OCI-LY7 (cell line): ENCODE data around the gene ZNF490. TPM values are rescaled to one million over a fixed set of nuclear protein-coding genes. Genes with fewer than 3 reads are reported as not detected.

Experiments used
- BruUV-seq: library from RNA; stranded (reverse); fragments of 400-500 nt; replicated peaks from 2 replicates; lab custom pipeline; 2021; lab: Mats Ljungman, UMichigan
- CTCF ChIA-PET: fragments of 300-600 bp; sonication (Branson Sonifier 250); formaldehyde crosslinking; loops from one replicate; lab custom pipeline; 2022; ENCODE audit warnings: antibody characterized with exemption; ENCODE audit not compliant: unreplicated experiment; lab: Charles Lee
- POLR2A ChIA-PET: fragments of 300-600 bp; sonication (Branson Sonifier 250); formaldehyde crosslinking; loops from one replicate; lab custom pipeline; 2022; ENCODE audit warnings: antibody characterized with exemption; lab: Charles Lee
- DNase-seq: peaks from one replicate; pipeline ENCODE4 v3.0.0-alpha.2; 2015; ENCODE audit warnings: low spot score
- H2AFZ ChIP-seq: fragments of 200-600 bp; sonication (generic), shearing (Covaris generic); 2 replicates; pipeline ENCODE4 v1.6.1; 2014; ENCODE audit warnings: mild to moderate bottlenecking, antibody characterized with exemption, low read length, moderate library complexity
- H3K27ac ChIP-seq: fragments of 200-600 bp; sonication (generic); 2 replicates; pipeline ENCODE4 v1.5.1; 2014; ENCODE audit warnings: mixed run types, low read depth, mild to moderate bottlenecking, moderate library complexity, low read length, inconsistent platforms; ENCODE audit not compliant: poor library complexity, severe bottlenecking
- H3K36me3 ChIP-seq: fragments of 200-600 bp; sonication (generic); 2 replicates; pipeline ENCODE4 v1.6.1; 2014; ENCODE audit warnings: mild to moderate bottlenecking, antibody characterized with exemption, low read length, moderate library complexity, mixed read lengths; ENCODE audit not compliant: insufficient read depth
- H3K4me1 ChIP-seq: fragments of 200-600 bp; sonication (generic); 2 replicates; pipeline ENCODE4 v1.5.1; 2014; ENCODE audit warnings: mild to moderate bottlenecking, low read length; ENCODE audit not compliant: insufficient read depth, poor library complexity, severe bottlenecking
- H3K4me2 ChIP-seq: fragments of 200-600 bp; sonication (generic); 2 replicates; pipeline ENCODE4 v1.6.1; 2014; ENCODE audit warnings: mild to moderate bottlenecking, low read length
- H3K4me3 ChIP-seq: fragments of 200-600 bp; sonication (generic); 2 replicates; pipeline ENCODE4 v1.5.1; 2014; ENCODE audit warnings: mild to moderate bottlenecking, low read depth, low read length; ENCODE audit not compliant: poor library complexity, severe bottlenecking
- H3K79me2 ChIP-seq: fragments of 200-600 bp; sonication (generic); 2 replicates; pipeline ENCODE4 v1.6.1; 2016; ENCODE audit warnings: low read depth, mild to moderate bottlenecking, low read length, moderate library complexity, mixed read lengths; ENCODE audit not compliant: insufficient read depth
- H3K9me2 ChIP-seq: fragments of 200-600 bp; sonication (generic); 2 replicates; pipeline ENCODE4 v1.6.1; 2016; ENCODE audit warnings: mild to moderate bottlenecking, low read length, mixed read lengths; ENCODE audit not compliant: insufficient read depth
- H3K9me3 ChIP-seq: fragments of 200-600 bp; sonication (generic); 2 replicates; pipeline ENCODE4 v1.6.1; 2014; ENCODE audit warnings: mild to moderate bottlenecking, mixed run types, low read length, mixed read lengths
- H4K20me1 ChIP-seq: fragments of 200-600 bp; sonication (generic); 2 replicates; pipeline ENCODE4 v1.6.1; 2014; ENCODE audit warnings: mild to moderate bottlenecking, antibody characterized with exemption, low read length, moderate library complexity, mixed read lengths; ENCODE audit not compliant: insufficient read depth
- CTCF ChIP-seq: fragments of 200-600 bp; sonication (generic); conservative IDR thresholded peaks from 2 replicates; pipeline ENCODE4 v1.5.1; 2014; ENCODE audit warnings: mild to moderate bottlenecking, antibody characterized with exemption, low read length, moderate library complexity, mixed read lengths
- EZH2phosphoT487 ChIP-seq: fragments of 200-600 bp; sonication (generic); IDR thresholded peaks from 2 replicates; pipeline ENCODE4 v1.6.1; 2018; ENCODE audit warnings: low read depth, borderline replicate concordance, mild to moderate bottlenecking, mixed run types, antibody characterized with exemption, low read length, moderate library complexity, mixed read lengths
- intact Hi-C: fragments of 100-400 bp; cut with micrococcal nuclease; formaldehyde crosslinking; loops from one replicate; pipeline ENCODE4 v1.10.0; 2022; ENCODE audit not compliant: unreplicated experiment
- total RNA-seq, 2 experiments: library from RNA; depleted of rRNA in 1 of 2; stranded (reverse); fragments of >200 nt in 1 of 2; shearing (Covaris generic) in 1 of 2; gene quantifications; 2 replicates each; pipeline ENCODE4 v1.2.3, GENCODE V29; 2014 to 2022

ZNF490 gene
- total RNA-seq, 2 experiments from 2014 or later, result 8.1 to 8.6 TPM

- peaks cover 25% of the 10 kb centered on the region for H3K36me3 ChIP-seq
- no peak overlapping the region for H2AFZ ChIP-seq
- DNase-seq, result no peak
- H3K9me3 ChIP-seq, result no peaks in the 10 kb centered on the region
- POLR2A ChIA-PET, result no interaction called here
- no TSS peak for BruUV-seq
- TF ChIP-seq EZH2phosphoT487 (no peak), CTCF (no peak)
- CTCF ChIA-PET, result no interaction called here
- H3K4me3 ChIP-seq, result no peak overlapping the region
- no peak overlapping the region for H3K4me2 ChIP-seq
- no peaks in the 10 kb centered on the region for H3K9me2 ChIP-seq
- H3K4me1 ChIP-seq, result no peaks in the 10 kb centered on the region
- no peaks in the 10 kb centered on the region for H4K20me1 ChIP-seq
- intact Hi-C loops, result no loop called here
- no peak overlapping the region for H3K27ac ChIP-seq
- H3K79me2 ChIP-seq, result no peaks in the 10 kb centered on the region
Observed at GRCh38 chr19:12649941-12650340, 39.3 kb upstream of the ZNF490 start.

- intact Hi-C loops, result no loop called here
- Histone ChIP-seq H3K79me2 (no peaks in the 10 kb centered on the region), H3K36me3 (peaks cover 22% of the 10 kb centered on the region), H3K27ac (no peak overlapping the region), H3K4me1 (no peaks in the 10 kb centered on the region), H3K4me2 (no peak overlapping the region), H2AFZ (no peak overlapping the region), H4K20me1 (no peaks in the 10 kb centered on the region), H3K9me3 (no peaks in the 10 kb centered on the region), H3K4me3 (no peak overlapping the region), H3K9me2 (no peaks in the 10 kb centered on the region)
- BruUV-seq, result no TSS peak
- ChIA-PET POLR2A (no interaction called here), CTCF (no interaction called here)
- TF ChIP-seq EZH2phosphoT487 (no peak), CTCF (0 out of 2 replicates have a peak, but pooled peaks have one; percentile 24)
- no peak for DNase-seq
Observed at GRCh38 chr19:12648088-12648487, 37.5 kb upstream of the ZNF490 start.

GRCh38 chr19:12647490-12648071, 37.0 kb upstream of the ZNF490 start:
- TF ChIP-seq CTCF (no peak), EZH2phosphoT487 (no peak)
- DNase-seq, result no peak
- H3K79me2 ChIP-seq, result no peaks in the 10 kb centered on the region
- no TSS peak for BruUV-seq
- H2AFZ ChIP-seq, result no peak overlapping the region
- ChIA-PET POLR2A (no interaction called here), CTCF (no interaction called here)
- peaks cover 22% of the 10 kb centered on the region for H3K36me3 ChIP-seq
- no peak overlapping the region for H3K4me3 ChIP-seq
- no peaks in the 10 kb centered on the region for H3K4me1 ChIP-seq
- no peak overlapping the region for H3K4me2 ChIP-seq
- no peaks in the 10 kb centered on the region for H4K20me1 ChIP-seq
- intact Hi-C loops, result no loop called here
- H3K9me2 ChIP-seq, result no peaks in the 10 kb centered on the region
- H3K9me3 ChIP-seq, result no peaks in the 10 kb centered on the region
- no peak overlapping the region for H3K27ac ChIP-seq
